NCI-H1092 treated with DMSO at 0.1 percent for 48 hours (cell line): ENCODE data around the gene PCBP2.
"Not testable (repeated sequence)": the region's sequence is repeated elsewhere in the genome, so short reads cannot be mapped to it uniquely, and the experiment has no call there.

Source experiments
- DNase-seq: peaks from one replicate; lab custom pipeline; 2025; lab: John Stamatoyannopoulos, UW

PCBP2 gene

GRCh38 chr12:53441040-53441833 is 10.7 kb upstream of the PCBP2 start, which contains the start of gene PRR13:
PRR13 (plus strand) TSS chr12:53441734; CDS start chr12:53442715, 981 bp downstream.
- DNase-seq: peak; percentile 98

DNA sequence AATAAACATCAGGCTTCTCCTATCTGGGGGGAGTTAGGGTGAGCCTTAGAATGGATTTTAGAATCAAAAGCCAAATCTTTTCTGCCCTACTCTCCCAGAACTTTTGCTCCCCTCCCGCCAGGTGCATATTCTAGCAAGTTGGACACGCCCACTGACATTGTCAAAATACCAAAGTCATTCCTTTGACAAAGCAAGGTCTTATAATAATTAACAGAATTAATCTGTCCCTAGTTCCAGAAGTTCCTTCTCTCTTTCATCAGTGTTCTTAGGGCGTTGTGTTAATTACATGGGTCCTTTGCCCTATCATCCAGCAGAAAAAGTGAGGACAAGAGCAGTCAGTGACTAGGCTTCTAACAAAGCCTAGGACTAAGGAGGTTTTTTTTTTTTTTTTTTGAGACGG is 7.9 kb upstream of the PCBP2 start:
- no peak for DNase-seq

GRCh38 chr12:53444593-53445325 is 7.1 kb upstream of the PCBP2 start:
- DNase-seq: not testable (repeated sequence)

GRCh38 chr12:53450936-53451335 is 966 bp upstream of the PCBP2 start:
- no peak for DNase-seq

GRCh38 chr12:53452159-53453077 is 516 bp downstream of the PCBP2 start:
- DNase-seq: peak; percentile 66

GRCh38 chr12:53453953-53454640 is 2.2 kb downstream of the PCBP2 start:
- DNase-seq: no peak

DNA sequence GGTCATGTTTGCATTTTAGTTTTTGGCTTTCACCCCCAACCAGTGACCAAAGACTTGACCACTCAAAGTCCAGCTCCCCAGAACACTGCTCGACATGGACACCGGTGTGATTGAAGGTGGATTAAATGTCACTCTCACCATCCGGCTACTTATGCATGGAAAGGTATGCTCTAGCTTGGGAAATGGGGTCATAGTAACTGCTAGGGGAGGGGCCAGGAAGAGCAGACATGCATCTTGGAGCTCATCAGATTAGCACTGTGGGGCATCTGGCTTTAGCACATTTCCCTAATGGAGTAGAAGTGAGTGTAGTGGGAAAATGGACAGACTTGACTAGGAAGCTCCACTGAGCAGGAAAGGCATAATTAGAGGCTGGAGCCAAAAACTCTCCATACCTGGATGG is 2.8 kb downstream of the PCBP2 start:
- DNase-seq: no peak

GRCh38 chr12:53456654-53457366 is 4.9 kb downstream of the PCBP2 start:
- DNase-seq: no peak

DNA sequence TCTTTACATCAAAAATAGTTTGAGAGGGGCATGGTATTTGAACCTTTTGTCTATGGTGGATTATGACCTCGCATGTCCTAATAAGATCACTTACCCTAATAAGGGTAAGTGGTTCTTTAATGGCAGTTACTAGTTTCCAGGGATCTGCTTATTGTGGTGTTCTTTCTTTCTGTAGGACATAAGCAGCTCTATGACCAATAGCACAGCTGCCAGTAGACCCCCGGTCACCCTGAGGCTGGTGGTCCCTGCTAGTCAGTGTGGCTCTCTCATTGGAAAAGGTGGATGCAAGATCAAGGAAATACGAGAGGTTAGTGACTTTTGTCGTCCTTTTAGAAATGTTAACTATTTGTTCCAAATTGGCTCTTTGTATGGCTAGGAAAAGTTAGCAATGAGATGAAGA is 7.2 kb downstream of the PCBP2 start:
- DNase-seq: no peak

DNA sequence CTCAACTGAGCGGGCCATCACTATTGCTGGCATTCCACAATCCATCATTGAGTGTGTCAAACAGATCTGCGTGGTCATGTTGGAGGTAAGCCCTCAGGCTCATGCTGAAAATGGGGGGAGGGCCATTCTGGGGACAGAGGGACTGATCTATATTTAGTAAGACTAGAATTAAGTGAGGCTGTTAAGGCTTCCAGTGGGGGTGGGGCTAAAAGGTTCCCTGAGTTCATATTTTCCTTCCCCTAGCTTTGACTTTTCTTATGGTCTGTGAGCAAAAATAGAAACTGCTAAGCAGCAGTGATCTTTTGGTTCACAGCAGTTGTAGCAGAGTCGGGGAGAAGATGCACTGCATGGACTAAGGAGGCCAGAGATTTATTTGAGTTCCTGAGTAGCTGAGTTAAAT is 9.2 kb downstream of the PCBP2 start:
- no peak for DNase-seq

DNA sequence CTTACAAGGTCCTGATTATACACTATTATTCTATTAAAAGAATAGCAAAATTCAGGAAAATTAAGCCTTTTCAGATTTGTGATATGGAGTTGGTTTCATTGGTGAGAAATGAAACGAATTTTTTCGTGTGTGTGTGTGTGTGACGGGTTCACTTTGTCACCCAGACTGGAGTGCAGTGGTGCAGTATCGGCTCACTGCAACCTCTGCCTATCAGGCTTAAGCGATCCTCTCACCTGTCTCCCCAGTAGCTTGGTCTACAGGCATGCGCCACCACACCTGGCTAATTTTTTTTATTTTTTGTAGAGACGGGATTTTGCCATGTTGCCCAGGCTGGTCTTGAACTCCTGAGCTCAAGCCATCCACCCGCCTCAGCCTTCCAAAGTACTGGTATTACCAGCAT is 9.7 kb downstream of the PCBP2 start:
- DNase-seq: no peak

DNA sequence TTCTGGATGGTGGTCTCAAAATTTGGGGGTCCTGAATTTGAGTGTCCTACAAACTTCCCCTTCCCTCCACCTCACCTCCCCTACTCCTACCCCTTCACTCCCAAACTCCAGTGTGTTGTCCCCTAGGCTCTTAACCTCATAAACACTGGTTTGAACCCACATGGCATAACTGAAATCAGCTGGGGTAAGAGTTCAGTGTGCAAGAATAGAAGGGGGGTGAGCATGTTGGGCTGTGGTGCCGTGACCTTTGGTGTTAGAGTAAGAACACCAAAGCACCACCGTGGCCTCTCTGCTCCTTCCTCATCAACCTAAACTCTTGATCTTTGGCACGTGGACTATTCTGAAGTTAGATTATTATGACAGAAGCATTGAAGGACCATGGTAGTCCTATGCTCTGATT is 11.0 kb downstream of the PCBP2 start:
- no peak for DNase-seq

DNA sequence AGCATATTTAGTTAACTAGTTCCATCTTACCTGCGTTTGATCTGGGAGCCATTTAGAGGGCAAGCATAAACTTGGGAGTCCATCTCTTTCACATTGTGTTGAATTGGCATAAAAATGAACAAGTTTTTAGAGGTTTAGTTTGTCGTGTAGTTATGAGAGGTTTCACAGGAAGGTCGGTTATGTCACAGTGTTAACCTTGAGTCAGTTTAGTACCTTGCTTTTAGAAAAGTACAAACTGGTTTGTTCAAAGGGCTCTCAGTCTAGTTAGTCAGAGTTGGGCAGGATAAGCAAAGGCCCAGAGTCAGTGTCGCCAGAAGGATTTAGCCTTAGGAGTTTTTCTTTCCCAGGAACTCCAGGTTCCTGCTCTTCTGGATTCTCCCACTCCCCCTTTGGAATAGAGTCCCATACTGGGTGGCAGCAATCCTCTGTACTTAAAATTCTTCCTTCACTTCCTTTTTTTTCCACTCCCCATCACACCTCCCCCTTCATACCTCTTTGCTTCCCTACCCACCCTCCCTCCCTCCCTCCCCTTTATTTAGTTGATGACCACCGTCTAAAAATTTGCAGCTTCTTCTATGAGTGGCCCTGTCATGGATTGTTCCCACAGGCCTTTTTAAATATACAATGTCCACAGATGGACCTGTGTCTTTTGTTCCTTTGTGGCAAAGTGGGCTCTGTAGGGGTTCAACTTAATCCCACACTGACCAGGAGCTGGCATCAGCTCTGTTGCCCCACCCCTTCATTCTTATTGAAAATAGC is 12.1 kb downstream of the PCBP2 start:
- no peak for DNase-seq

DNA sequence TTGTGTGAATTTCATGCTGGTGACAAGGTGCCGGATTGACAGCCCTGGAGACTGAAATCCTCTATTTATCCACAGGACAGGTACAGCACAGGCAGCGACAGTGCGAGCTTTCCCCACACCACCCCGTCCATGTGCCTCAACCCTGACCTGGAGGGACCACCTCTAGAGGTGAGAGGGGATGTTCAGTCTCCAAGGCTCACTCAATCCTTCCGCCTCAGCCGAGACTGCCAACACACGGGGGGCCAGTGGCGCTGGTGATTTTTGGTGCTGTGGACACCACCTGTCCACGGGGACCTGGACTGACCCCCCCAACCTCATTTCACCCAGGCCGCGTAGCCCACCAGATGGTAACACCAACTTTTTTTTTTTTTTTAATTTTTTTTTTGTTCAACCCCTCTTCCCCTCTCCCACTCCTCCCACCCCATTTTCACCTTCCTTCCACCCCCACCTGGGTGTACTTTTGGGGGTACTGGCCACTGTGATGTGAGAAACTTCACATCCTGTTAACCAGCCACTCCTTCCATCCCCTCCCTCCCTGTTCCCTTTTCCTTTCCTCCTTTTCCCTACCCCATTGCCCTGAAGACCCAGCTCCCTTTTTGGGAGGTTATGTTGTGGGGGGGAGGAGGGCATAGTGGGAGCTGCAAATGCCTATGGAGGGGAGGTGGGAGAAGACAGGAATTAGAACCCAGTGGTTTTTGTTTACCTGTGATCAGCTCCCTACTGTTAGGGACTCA is 12.9 kb downstream of the PCBP2 start:
- no peak for DNase-seq

DNA sequence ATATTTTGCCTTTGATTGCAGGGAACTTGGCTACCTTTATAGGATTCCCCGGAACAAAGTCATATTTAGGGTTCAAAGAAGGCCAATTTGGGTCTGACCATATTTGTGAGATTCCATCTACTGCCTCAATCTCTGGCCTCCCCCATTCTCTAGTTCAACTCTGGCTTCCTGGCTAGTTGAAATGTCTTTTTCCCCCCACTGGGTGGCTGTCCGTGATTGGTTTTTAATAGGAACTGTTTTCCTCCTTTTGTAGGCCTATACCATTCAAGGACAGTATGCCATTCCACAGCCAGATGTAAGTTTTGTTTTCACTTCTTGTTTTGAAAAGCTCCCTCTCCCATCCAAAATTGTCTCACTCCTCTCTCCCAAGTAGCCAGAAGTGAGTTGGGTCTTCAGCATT is 13.8 kb downstream of the PCBP2 start:
- no peak for DNase-seq

GRCh38 chr12:53466640-53467039 is 14.7 kb downstream of the PCBP2 start:
- no peak for DNase-seq

GRCh38 chr12:53467082-53467481 is 15.2 kb downstream of the PCBP2 start:
- DNase-seq: no peak

- DNase-seq: no peak
These were observed 16.0 kb downstream of the PCBP2 start for GRCh38 chr12:53467880-53468279.

DNA sequence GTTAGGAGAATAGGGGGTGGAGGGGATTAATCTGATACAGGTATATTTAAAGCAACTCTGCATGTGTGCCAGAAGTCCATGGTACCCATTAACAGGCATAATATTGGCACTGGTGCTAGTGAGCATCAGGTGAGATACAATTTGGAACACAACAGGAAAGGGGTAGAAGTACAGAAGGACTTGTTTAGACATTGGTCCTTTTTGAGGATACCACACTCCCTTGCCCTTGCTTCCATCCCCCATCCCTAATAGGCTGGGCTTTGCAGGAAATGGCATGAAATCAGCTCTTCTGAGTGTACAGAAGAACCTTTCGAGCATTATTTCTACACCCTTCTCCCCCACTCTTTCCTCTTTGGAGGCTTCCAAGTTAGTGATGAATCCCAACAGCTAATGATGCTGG is 16.4 kb downstream of the PCBP2 start:
- no peak for DNase-seq
